ENCODE measurements around the gene AP4E1.

Gene AP4E1

DNA sequence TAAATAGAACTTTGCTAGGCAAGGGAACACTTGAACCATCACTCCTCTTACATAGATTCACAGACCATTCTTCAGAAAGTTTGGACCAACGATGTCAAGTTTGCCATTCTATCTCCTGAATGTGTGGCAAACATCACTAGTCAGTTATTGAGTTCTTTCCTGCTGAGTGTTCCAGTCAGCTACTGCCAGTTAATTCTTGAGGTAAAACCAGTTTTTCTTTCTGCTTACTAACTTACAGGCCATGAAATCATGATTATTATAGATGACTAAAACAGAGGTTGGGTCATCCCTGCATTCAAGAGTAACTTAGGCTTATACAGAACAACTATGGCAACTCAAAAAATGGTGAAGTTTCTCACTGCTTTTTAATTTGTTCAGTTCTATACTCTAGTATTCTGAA is 88.2 kb downstream of the AP4E1 start:
- no peaks in the 10 kb centered on the region for H3K9me3 ChIP-seq (ENCODE audit: insufficient read depth, low read length)
- no peak overlapping the region for H3K9ac ChIP-seq (ENCODE audit: insufficient read length, low read depth)
- no peaks in the 10 kb centered on the region for H3K4me1 ChIP-seq (ENCODE audit: insufficient read depth, insufficient read length)
- no peaks in the 10 kb centered on the region for H3K27me3 ChIP-seq (ENCODE audit: insufficient read depth, insufficient read length)
- no peak for DNase-seq (ENCODE audit: low read depth, low spot score)
- no peak overlapping the region for H3K4me3 ChIP-seq (ENCODE audit: insufficient read length, low read depth)
- no peak for TF ChIP-seq SUZ12 (IDR thresholded peaks at IDR 0.05; ENCODE audit: extremely low read depth, insufficient read depth, insufficient read length)
- H3K36me3 ChIP-seq (ENCODE audit: insufficient read depth, insufficient read length, low read length): peaks cover 17% of the 10 kb centered on the region

DNA sequence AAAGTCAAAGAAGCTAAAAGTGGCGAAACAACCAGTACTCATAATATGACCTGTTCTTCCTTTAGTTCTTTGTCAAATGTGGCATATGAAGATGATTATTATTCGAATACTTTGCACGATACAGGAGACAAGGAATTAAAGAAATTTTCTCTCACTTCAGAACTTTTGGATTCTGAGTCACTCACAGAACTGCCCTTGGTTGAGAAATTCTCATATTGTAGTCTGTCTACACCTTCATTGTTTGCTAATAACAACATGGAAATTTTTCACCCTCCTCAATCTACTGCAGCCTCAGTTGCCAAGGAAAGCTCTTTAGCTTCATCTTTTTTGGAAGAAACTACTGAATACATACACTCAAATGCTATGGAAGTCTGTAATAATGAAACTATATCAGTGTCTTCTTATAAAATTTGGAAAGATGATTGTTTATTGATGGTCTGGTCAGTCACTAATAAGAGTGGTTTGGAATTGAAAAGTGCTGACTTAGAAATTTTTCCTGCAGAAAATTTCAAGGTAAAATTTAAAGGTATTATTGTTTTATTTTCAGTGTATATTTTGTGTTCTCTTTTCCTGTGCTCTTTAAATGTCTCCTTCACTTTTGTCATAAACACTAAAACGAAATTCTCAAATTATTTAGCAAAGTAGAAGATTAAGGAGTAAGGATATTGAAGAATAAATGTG is 89.0 kb downstream of the AP4E1 start:
- Histone ChIP-seq H3K9me3 (ENCODE audit: insufficient read depth, low read length) (no peaks in the 10 kb centered on the region), H3K27me3 (ENCODE audit: insufficient read depth, insufficient read length) (no peaks in the 10 kb centered on the region), H3K4me3 (ENCODE audit: insufficient read length, low read depth) (no peak overlapping the region), H3K4me1 (ENCODE audit: insufficient read depth, insufficient read length) (no peaks in the 10 kb centered on the region), H3K36me3 (ENCODE audit: insufficient read depth, insufficient read length, low read length) (peaks cover 21% of the 10 kb centered on the region), H3K9ac (ENCODE audit: insufficient read length, low read depth) (no peak overlapping the region)
- no peak for DNase-seq (ENCODE audit: low read depth, low spot score)
- TF ChIP-seq ZNF274 (IDR thresholded peaks at IDR 0.05; ENCODE audit: low read depth, low read length) (no peak), SUZ12 (IDR thresholded peaks at IDR 0.05; ENCODE audit: extremely low read depth, insufficient read depth, insufficient read length) (no peak), YY1 (IDR thresholded peaks at IDR 0.05; ENCODE audit: insufficient read depth, insufficient read length) (no peak)

DNA sequence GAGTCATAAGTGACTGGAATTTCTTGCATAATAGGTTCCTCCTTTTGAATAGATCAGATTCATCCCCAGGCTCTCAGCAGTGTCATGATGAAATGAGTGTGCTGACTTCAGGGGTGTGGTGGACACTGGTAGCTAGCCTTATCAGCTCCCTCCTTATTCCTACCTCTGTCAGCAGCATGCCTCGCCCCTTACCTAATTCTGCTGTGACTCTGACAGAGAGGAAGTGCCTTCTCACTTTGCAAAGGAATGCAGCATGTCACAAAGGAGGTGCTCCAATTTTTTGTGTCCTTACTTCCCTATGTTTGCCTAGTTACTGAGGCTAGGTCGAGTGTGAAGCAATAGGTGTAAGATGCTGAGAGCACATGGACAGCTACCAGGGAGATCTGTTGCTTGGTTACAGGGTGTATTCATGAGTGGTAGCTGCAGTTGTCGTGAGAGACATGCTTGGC is 95.6 kb downstream of the AP4E1 start:
- H3K4me3 ChIP-seq (ENCODE audit: insufficient read length, low read depth): no peak overlapping the region
- peak; percentile 8 for DNase-seq (ENCODE audit: low read depth, low spot score)
- TF ChIP-seq SUZ12 (IDR thresholded peaks at IDR 0.05; ENCODE audit: extremely low read depth, insufficient read depth, insufficient read length) (no peak), YY1 (IDR thresholded peaks at IDR 0.05; ENCODE audit: insufficient read depth, insufficient read length) (no peak), ZNF274 (IDR thresholded peaks at IDR 0.05; ENCODE audit: low read depth, low read length) (no peak)
- no peaks in the 10 kb centered on the region for H3K27me3 ChIP-seq (ENCODE audit: insufficient read depth, insufficient read length)
- H3K4me1 ChIP-seq (ENCODE audit: insufficient read depth, insufficient read length): peaks cover 4% of the 10 kb centered on the region
- H3K36me3 ChIP-seq (ENCODE audit: insufficient read depth, insufficient read length, low read length): peaks cover 8% of the 10 kb centered on the region
- H3K9me3 ChIP-seq (ENCODE audit: insufficient read depth, low read length): no peaks in the 10 kb centered on the region; the same call in 1 of the 2 replicates
- no peak overlapping the region for H3K9ac ChIP-seq (ENCODE audit: insufficient read length, low read depth)

DNA sequence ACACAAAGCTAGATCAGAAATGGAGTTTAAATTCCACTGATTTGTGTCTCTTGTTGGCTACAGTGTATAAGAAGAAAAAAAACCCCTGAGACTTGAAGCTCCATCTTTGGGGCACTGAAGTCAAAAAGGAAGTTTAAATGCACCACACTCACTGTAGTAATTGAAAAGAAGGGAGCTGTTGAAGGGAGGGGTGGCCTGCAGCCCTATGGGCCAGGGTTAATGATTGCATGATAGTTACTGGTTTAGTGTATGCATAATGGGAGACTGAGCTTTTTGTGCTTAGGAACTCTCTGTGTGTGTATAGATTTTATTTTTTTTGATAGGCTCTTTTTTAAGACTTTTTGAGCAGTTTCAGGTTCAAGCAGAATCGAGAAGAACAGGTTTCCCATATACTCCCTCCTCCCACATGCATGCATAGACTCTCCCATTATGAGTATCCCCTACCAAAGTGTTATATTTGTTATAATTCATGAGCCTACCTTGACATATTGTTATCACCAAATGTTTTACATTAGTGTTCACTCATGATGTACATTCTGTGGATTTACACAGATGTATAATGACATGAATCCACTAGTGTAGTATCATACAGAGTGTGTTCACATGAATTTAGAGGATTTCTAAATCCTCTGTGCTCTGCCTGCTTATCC is 98.0 kb downstream of the AP4E1 start:
- TF ChIP-seq ZNF274 (IDR thresholded peaks at IDR 0.05; ENCODE audit: low read depth, low read length) (no peak), SUZ12 (IDR thresholded peaks at IDR 0.05; ENCODE audit: extremely low read depth, insufficient read depth, insufficient read length) (no peak), YY1 (IDR thresholded peaks at IDR 0.05; ENCODE audit: insufficient read depth, insufficient read length) (no peak)
- Histone ChIP-seq H3K9ac (ENCODE audit: insufficient read length, low read depth) (no peak overlapping the region), H3K4me1 (ENCODE audit: insufficient read depth, insufficient read length) (peaks cover 4% of the 10 kb centered on the region), H3K4me3 (ENCODE audit: insufficient read length, low read depth) (no peak overlapping the region), H3K9me3 (ENCODE audit: insufficient read depth, low read length) (no peaks in the 10 kb centered on the region; the same call in 1 of the 2 replicates), H3K27me3 (ENCODE audit: insufficient read depth, insufficient read length) (no peaks in the 10 kb centered on the region), H3K36me3 (ENCODE audit: insufficient read depth, insufficient read length, low read length) (peaks cover 7% of the 10 kb centered on the region)
- DNase-seq (ENCODE audit: low read depth, low spot score): no peak

DNA sequence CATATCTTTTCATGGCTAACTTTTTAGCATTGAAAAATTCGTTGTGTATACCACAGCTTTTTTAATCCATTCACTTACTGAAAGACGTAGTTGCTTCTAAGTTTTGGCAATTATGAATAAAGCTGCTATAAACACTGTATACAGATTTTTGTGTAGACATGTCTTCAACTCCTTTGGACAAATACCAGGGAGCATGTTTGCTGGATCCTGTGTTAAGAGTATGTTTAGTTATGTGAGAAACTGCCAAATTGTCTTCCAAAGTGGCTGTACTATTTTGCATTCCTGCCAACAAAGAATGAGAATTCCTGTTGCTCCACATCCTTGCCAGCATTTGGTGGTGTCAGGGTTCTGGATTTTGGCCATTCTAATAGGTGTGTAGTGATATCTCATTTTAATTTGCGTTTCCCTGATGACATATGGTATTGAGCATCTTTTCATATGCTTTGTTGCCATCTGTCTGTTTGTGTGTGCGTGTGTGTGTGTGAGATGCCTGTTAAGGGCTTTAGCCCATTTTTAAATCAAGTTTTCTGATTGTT is 98.7 kb downstream of the AP4E1 start:
- H3K4me3 ChIP-seq (ENCODE audit: insufficient read length, low read depth): no peak overlapping the region
- TF ChIP-seq ZNF274 (IDR thresholded peaks at IDR 0.05; ENCODE audit: low read depth, low read length) (no peak), SUZ12 (IDR thresholded peaks at IDR 0.05; ENCODE audit: extremely low read depth, insufficient read depth, insufficient read length) (no peak), YY1 (IDR thresholded peaks at IDR 0.05; ENCODE audit: insufficient read depth, insufficient read length) (no peak)
- H3K9ac ChIP-seq (ENCODE audit: insufficient read length, low read depth): no peak overlapping the region
- H3K9me3 ChIP-seq (ENCODE audit: insufficient read depth, low read length): no peaks in the 10 kb centered on the region; the same call in 1 of the 2 replicates
- peaks cover 3% of the 10 kb centered on the region for H3K36me3 ChIP-seq (ENCODE audit: insufficient read depth, insufficient read length, low read length)
- H3K4me1 ChIP-seq (ENCODE audit: insufficient read depth, insufficient read length): peaks cover 4% of the 10 kb centered on the region
- H3K27me3 ChIP-seq (ENCODE audit: insufficient read depth, insufficient read length): no peaks in the 10 kb centered on the region
- no peak for DNase-seq (ENCODE audit: low read depth, low spot score)

GRCh38 chr15:51011212-51011611 is 102.7 kb downstream of the AP4E1 start:
- Histone ChIP-seq H3K27me3 (ENCODE audit: insufficient read depth, insufficient read length) (no peaks in the 10 kb centered on the region), H3K9me3 (ENCODE audit: insufficient read depth, low read length) (no peaks in the 10 kb centered on the region; the same call in 1 of the 2 replicates), H3K9ac (ENCODE audit: insufficient read length, low read depth) (no peak overlapping the region), H3K4me1 (ENCODE audit: insufficient read depth, insufficient read length) (no peaks in the 10 kb centered on the region), H3K36me3 (ENCODE audit: insufficient read depth, insufficient read length, low read length) (no peaks in the 10 kb centered on the region), H3K4me3 (ENCODE audit: insufficient read length, low read depth) (no peak overlapping the region)
- no peak for DNase-seq (ENCODE audit: low read depth, low spot score)
- no peak for TF ChIP-seq ZNF274 (IDR thresholded peaks at IDR 0.05; ENCODE audit: low read depth, low read length)
- TF ChIP-seq SUZ12 (IDR thresholded peaks at IDR 0.05; ENCODE audit: extremely low read depth, insufficient read depth, insufficient read length): no peak
- TF ChIP-seq YY1 (IDR thresholded peaks at IDR 0.05; ENCODE audit: insufficient read depth, insufficient read length): no peak

DNA sequence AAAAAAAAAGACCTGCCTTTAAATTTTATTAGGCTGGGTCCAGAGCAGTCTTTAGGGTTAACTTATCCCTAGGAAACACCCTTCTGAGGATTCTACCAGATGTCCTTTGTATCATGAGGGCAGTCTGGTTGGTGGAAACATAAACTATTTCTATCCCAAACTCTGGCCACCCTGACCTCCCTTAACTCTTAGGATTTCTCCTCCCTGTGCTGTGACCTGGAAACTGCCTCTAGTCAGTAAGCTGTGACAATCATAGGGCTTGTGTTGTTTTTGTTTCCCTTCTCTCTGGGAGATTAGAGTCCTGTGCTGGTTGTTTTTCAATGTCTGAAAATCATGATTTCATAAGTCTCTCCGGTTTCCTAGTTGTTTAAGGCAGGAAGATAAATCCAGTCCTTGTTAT is 108.1 kb downstream of the AP4E1 start:
- H3K4me1 ChIP-seq (ENCODE audit: insufficient read depth, insufficient read length): no peaks in the 10 kb centered on the region
- DNase-seq (ENCODE audit: low read depth, low spot score): no peak
- no peak overlapping the region for H3K4me3 ChIP-seq (ENCODE audit: insufficient read length, low read depth)
- H3K27me3 ChIP-seq (ENCODE audit: insufficient read depth, insufficient read length): no peaks in the 10 kb centered on the region
- no peak overlapping the region for H3K9ac ChIP-seq (ENCODE audit: insufficient read length, low read depth)
- H3K9me3 ChIP-seq (ENCODE audit: insufficient read depth, low read length): no peaks in the 10 kb centered on the region
- TF ChIP-seq SUZ12 (IDR thresholded peaks at IDR 0.05; ENCODE audit: extremely low read depth, insufficient read depth, insufficient read length): no peak
- no peak for TF ChIP-seq ZNF274 (IDR thresholded peaks at IDR 0.05; ENCODE audit: low read depth, low read length)
- TF ChIP-seq YY1 (IDR thresholded peaks at IDR 0.05; ENCODE audit: insufficient read depth, insufficient read length): no peak
- no peaks in the 10 kb centered on the region for H3K36me3 ChIP-seq (ENCODE audit: insufficient read depth, insufficient read length, low read length)
